Tibial nerve (tissue), 4 donors: ENCODE measurements around the gene TCP11.

Experiments
- CTCF ChIP-seq, 5 experiments: fragments of 200-600 bp in 3 of 5; fragments of 450-650 bp in 2 of 5; sonication (generic) in 3 of 5; IDR thresholded peaks; one replicate each; pipeline ENCODE4 v1.5.1; 2016 to 2019; ENCODE audit warnings: antibody characterized with exemption in 5 of 5, mild to moderate bottlenecking in 3 of 5, moderate library complexity in 2 of 5
- EP300 ChIP-seq, 2 donors: sonication (generic); formaldehyde crosslinking; IDR thresholded peaks; one replicate each; pipeline ENCODE4 v1.6.1; 2017; ENCODE audit warnings: antibody characterized with exemption in 2 of 2, mild to moderate bottlenecking in 1 of 2
- POLR2A ChIP-seq, 2 donors: fragments of 450-650 bp; IDR thresholded peaks; one replicate each; pipeline ENCODE4 v1.6.1; 2017; ENCODE audit warnings: antibody characterized with exemption in 2 of 2, mild to moderate bottlenecking in 2 of 2, moderate library complexity in 2 of 2

DNA sequence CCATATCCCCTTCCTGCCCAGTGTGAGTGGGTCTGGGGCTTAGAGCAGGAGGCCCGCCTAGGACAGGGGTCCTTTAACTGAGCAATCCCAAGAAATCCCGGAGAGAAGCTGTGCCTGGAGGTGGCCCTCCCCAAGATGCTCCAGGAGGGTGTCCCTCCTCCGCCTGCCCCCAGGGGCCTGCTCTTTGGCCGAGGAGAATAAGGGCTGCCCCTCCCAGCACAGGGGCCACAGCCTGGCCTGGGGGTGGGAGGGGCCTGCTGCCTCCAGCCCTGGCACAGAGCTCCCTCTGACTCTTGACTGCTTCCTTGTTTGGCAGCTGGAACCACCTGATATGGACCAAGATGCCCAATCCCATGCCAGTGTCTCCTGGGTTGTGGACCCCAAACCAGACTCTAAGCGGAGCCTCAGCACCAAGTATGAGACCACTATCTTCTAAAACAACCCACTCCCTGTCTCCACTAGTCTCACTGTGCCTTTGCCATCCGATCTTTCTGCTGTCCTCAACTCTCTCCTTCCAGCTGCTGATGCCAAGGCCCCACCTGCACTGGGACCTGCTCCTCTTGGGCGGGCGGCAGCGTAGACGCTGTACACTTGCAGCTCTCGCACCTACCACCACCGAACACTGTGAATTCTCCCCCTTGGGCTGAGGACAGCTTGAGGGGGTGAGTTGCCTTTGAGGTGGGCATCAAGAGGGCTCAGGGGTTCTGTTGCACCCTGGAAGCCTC is 54.3 kb downstream of the TCP11 start:
- TF ChIP-seq CTCF (IDR thresholded peaks at IDR 0.05) (no peak), POLR2A (IDR thresholded peaks at IDR 0.05) (no peak), EP300 (IDR thresholded peaks at IDR 0.05) (no peak)
